H9 (cell line): Measurements from ENCODE around the gene MAGI1. TPM values are rescaled to one million over a fixed set of nuclear protein-coding genes. Genes with fewer than 3 reads are reported as not detected.

Experiments
- DNase-seq: peaks from one replicate; pipeline ENCODE4 v3.0.0-alpha.2; 2017
- H2AFZ ChIP-seq: one replicate; pipeline ENCODE4 v1.6.1; 2013; ENCODE audit warnings: mild to moderate bottlenecking, low read length, control low read depth, moderate library complexity
- H2AK5ac ChIP-seq: 2 replicates; pipeline ENCODE4 v1.6.1; 2013; ENCODE audit warnings: low read length, control low read depth, mixed read lengths; ENCODE audit not compliant: insufficient read length
- H2BK120ac ChIP-seq: one replicate; pipeline ENCODE4 v1.6.1; 2013; ENCODE audit warnings: low read depth, mild to moderate bottlenecking, low read length, control low read depth, inconsistent platforms; ENCODE audit not compliant: poor library complexity, severe bottlenecking
- H2BK12ac ChIP-seq: 2 replicates; pipeline ENCODE4 v1.6.1; 2013; ENCODE audit warnings: low read length, control low read depth, mixed read lengths, low read depth; ENCODE audit not compliant: insufficient read length
- H2BK15ac ChIP-seq: 2 replicates; pipeline ENCODE4 v1.6.1; 2013; ENCODE audit warnings: low read depth, low read length, control low read depth
- H2BK20ac ChIP-seq: one replicate; pipeline ENCODE4 v1.6.1; 2013; ENCODE audit warnings: low read depth, mild to moderate bottlenecking, low read length, control low read depth, inconsistent platforms; ENCODE audit not compliant: poor library complexity, severe bottlenecking
- H2BK5ac ChIP-seq: 2 replicates; pipeline ENCODE4 v1.6.1; 2013; ENCODE audit warnings: low read length, control low read depth, mixed read lengths; ENCODE audit not compliant: insufficient read length
- H3K14ac ChIP-seq: 2 replicates; pipeline ENCODE4 v1.6.1; 2013; ENCODE audit warnings: low read length, control low read depth; ENCODE audit not compliant: insufficient read depth
- H3K18ac ChIP-seq: 2 replicates; pipeline ENCODE4 v1.6.1; 2013; ENCODE audit warnings: low read depth, mild to moderate bottlenecking, mixed read lengths, low read length, control low read depth; ENCODE audit not compliant: insufficient read length
- H3K23ac ChIP-seq: 2 replicates; pipeline ENCODE4 v1.6.1; 2013; ENCODE audit warnings: low read length, control low read depth, mixed read lengths, low read depth; ENCODE audit not compliant: insufficient read length
- H3K23me2 ChIP-seq: 2 replicates; pipeline ENCODE4 v1.6.1; 2013; ENCODE audit warnings: low read depth, mild to moderate bottlenecking, mixed read lengths, low read length, control low read depth; ENCODE audit not compliant: insufficient read length, poor library complexity, severe bottlenecking
- H3K27ac ChIP-seq: 2 replicates; pipeline ENCODE4 v1.5.1; 2013; ENCODE audit warnings: low read length, control low read depth, mixed read lengths, low read depth; ENCODE audit not compliant: insufficient read length
- H3K27me3 ChIP-seq: 2 replicates; pipeline ENCODE4 v1.6.1; 2013; ENCODE audit warnings: low read length, control low read depth, inconsistent platforms; ENCODE audit not compliant: insufficient read depth
- H3K4ac ChIP-seq: 2 replicates; pipeline ENCODE4 v1.6.1; 2013; ENCODE audit warnings: low read depth, mild to moderate bottlenecking, control low read depth, inconsistent platforms, low read length, moderate library complexity
- H3K4me1 ChIP-seq: 2 replicates; pipeline ENCODE4 v1.6.1; 2013; ENCODE audit warnings: low read length, control low read depth, inconsistent platforms; ENCODE audit not compliant: insufficient read depth
- H3K4me2 ChIP-seq: 2 replicates; pipeline ENCODE4 v1.6.1; 2013; ENCODE audit warnings: low read length, control low read depth, mixed read lengths; ENCODE audit not compliant: insufficient read length, insufficient read depth
- H3K56ac ChIP-seq: 2 replicates; pipeline ENCODE4 v1.6.1; 2013; ENCODE audit warnings: low read depth, mild to moderate bottlenecking, mixed read lengths, low read length, control low read depth; ENCODE audit not compliant: insufficient read length
- H3K79me1 ChIP-seq: 2 replicates; pipeline ENCODE4 v1.6.1; 2013; ENCODE audit warnings: low read depth, mild to moderate bottlenecking, moderate library complexity, low read length, control low read depth, inconsistent platforms; ENCODE audit not compliant: insufficient read depth, poor library complexity, severe bottlenecking
- H3K79me2 ChIP-seq: 2 replicates; pipeline ENCODE4 v1.6.1; 2013; ENCODE audit warnings: low read length, control low read depth, inconsistent platforms; ENCODE audit not compliant: insufficient read depth
- H3K9ac ChIP-seq: 2 replicates; pipeline ENCODE4 v1.6.1; 2013; ENCODE audit warnings: low read length, control low read depth, mixed read lengths; ENCODE audit not compliant: insufficient read length; ENCODE audit errors: extremely low read depth
- H3K9me3 ChIP-seq: one replicate; pipeline ENCODE4 v1.6.1; 2013; ENCODE audit warnings: low read depth, low read length, inconsistent platforms; ENCODE audit not compliant: control insufficient read depth
- H3T11ph ChIP-seq: one replicate; pipeline ENCODE4 v1.6.1; 2013; ENCODE audit warnings: mild to moderate bottlenecking, low read length, control low read depth, inconsistent platforms
- H4K20me1 ChIP-seq: one replicate; pipeline ENCODE4 v1.6.1; 2013; ENCODE audit not compliant: control insufficient read depth, insufficient read length, insufficient read depth
- H4K5ac ChIP-seq: 2 replicates; pipeline ENCODE4 v1.6.1; 2013; ENCODE audit warnings: low read depth, mild to moderate bottlenecking, mixed read lengths, low read length, control low read depth; ENCODE audit not compliant: insufficient read length
- H4K8ac ChIP-seq: replicated peaks from 2 replicates; pipeline ENCODE4 v1.6.1; 2013; ENCODE audit warnings: low read length, control low read depth, mixed read lengths, low read depth; ENCODE audit not compliant: insufficient read length
- H4K91ac ChIP-seq: 2 replicates; pipeline ENCODE4 v1.6.1; 2013; ENCODE audit warnings: low read depth, mild to moderate bottlenecking, moderate library complexity, mixed read lengths, low read length, control low read depth; ENCODE audit not compliant: insufficient read length
- H3K27ac Mint-ChIP-seq, 3 experiments: 2 replicates in 2 of 3; 3 replicates in 1 of 3; pipeline ENCODE4 v1.8.0; 2020 to 2021; ENCODE audit warnings: mixed read lengths in 3 of 3, mild to moderate bottlenecking in 1 of 3, moderate library complexity in 1 of 3
- H3K27me3 Mint-ChIP-seq: 2 replicates; pipeline ENCODE4 v1.8.0; 2021; ENCODE audit warnings: low read depth, mild to moderate bottlenecking, moderate library complexity, mixed read lengths
- H3K36me3 Mint-ChIP-seq, 3 experiments: 2 replicates in 2 of 3; 3 replicates in 1 of 3; pipeline ENCODE4 v1.8.0; 2020 to 2021; ENCODE audit warnings: low read depth in 3 of 3, mixed read lengths in 3 of 3; ENCODE audit not compliant: insufficient read depth in 1 of 3
- H3K4me1 Mint-ChIP-seq, 2 experiments: 2 replicates each; pipeline ENCODE4 v1.8.0; 2020; ENCODE audit warnings: mixed read lengths in 2 of 2
- H3K4me3 Mint-ChIP-seq, 2 experiments: 2 replicates in 1 of 2; 3 replicates in 1 of 2; pipeline ENCODE4 v1.8.0; 2020 to 2021; ENCODE audit warnings: mild to moderate bottlenecking in 2 of 2, mixed read lengths in 2 of 2, moderate library complexity in 1 of 2
- H3K9me3 Mint-ChIP-seq, 2 experiments: 2 replicates in 1 of 2; 3 replicates in 1 of 2; pipeline ENCODE4 v1.8.0; 2020; ENCODE audit warnings: mild to moderate bottlenecking in 2 of 2, mixed read lengths in 2 of 2, moderate library complexity in 1 of 2
- WGBS: extraction: QIAGEN DNeasy Blood & Tissue Kit; methylation state at CpG from one replicate; pipeline ENCODE4 v1.1.7; 2013; ENCODE audit warnings: missing lambda C conversion rate, low lambda C conversion rate, mixed read lengths; ENCODE audit not compliant: insufficient read length; ENCODE audit errors: extremely low coverage; 5-methylcytosine and 5-hydroxymethylcytosine counted together
- total RNA-seq: library from RNA; stranded (reverse); gene quantifications from 2 replicates; pipeline ENCODE4 v1.2.1, GENCODE V29; 2021
- TF ChIP-seq, protein P1 (sequence below): fragments of 200-600 bp; sonication (generic); conservative IDR thresholded peaks from 3 replicates; pipeline ENCODE4 v1.8.0; 2021; ENCODE audit warnings: antibody characterized with exemption, mild to moderate bottlenecking

The MAGI1 gene
- total RNA-seq, 1 experiment from 2014 or later = 65.7 TPM

DNA sequence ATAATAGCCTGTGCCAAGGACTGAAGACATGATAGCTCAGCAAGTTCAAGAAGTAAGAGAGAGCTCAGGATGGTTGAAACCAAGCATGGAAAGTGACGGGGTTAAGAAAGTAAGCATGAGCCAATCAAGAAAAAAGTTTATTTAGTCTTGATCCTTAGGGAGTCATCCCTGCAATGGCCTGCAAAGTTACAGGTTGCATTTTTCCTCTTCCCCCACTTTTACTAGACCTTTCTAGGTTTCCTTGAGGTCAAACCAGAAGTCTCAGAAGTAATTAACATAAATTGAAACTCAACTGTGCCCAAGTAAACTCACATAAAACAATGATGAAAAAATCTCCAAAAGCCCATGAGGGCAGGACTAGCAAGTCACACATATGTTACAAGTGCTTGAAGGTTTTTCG is 250.9 kb downstream of the MAGI1 start:
- no peak overlapping the region for H3K18ac ChIP-seq
- no peaks in the 10 kb centered on the region for H3K27me3 Mint-ChIP-seq
- H3K4ac ChIP-seq = no peak overlapping the region
- H3K4me3 Mint-ChIP-seq = no peak overlapping the region
- H3K9me3 ChIP-seq = no peaks in the 10 kb centered on the region
- H3K9me3 Mint-ChIP-seq = no peaks in the 10 kb centered on the region
- no peaks in the 10 kb centered on the region for H3K79me2 ChIP-seq
- H3K56ac ChIP-seq = no peak overlapping the region
- no peak overlapping the region for H4K8ac ChIP-seq
- TF ChIP-seq, protein P1, sequence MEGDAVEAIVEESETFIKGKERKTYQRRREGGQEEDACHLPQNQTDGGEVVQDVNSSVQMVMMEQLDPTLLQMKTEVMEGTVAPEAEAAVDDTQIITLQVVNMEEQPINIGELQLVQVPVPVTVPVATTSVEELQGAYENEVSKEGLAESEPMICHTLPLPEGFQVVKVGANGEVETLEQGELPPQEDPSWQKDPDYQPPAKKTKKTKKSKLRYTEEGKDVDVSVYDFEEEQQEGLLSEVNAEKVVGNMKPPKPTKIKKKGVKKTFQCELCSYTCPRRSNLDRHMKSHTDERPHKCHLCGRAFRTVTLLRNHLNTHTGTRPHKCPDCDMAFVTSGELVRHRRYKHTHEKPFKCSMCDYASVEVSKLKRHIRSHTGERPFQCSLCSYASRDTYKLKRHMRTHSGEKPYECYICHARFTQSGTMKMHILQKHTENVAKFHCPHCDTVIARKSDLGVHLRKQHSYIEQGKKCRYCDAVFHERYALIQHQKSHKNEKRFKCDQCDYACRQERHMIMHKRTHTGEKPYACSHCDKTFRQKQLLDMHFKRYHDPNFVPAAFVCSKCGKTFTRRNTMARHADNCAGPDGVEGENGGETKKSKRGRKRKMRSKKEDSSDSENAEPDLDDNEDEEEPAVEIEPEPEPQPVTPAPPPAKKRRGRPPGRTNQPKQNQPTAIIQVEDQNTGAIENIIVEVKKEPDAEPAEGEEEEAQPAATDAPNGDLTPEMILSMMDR = no peak
- H2BK12ac ChIP-seq = no peak overlapping the region
- H3K23ac ChIP-seq = no peak overlapping the region
- H3K27ac ChIP-seq = no peak overlapping the region
- H2BK15ac ChIP-seq = no peak overlapping the region
- no peak overlapping the region for H2AK5ac ChIP-seq
- H3K4me2 ChIP-seq = no peak overlapping the region
- WGBS = no CpG with 5 or more reads among the region's 2 CpGs
- H3T11ph ChIP-seq = no peak overlapping the region
- no peak overlapping the region for H4K91ac ChIP-seq
- no peaks in the 10 kb centered on the region for H3K79me1 ChIP-seq
- no peaks in the 10 kb centered on the region for H3K23me2 ChIP-seq
- H4K20me1 ChIP-seq = no peaks in the 10 kb centered on the region
- H3K27me3 ChIP-seq = no peaks in the 10 kb centered on the region
- H3K27ac Mint-ChIP-seq = no peak overlapping the region
- no peak overlapping the region for H3K14ac ChIP-seq
- no peaks in the 10 kb centered on the region for H3K4me1 ChIP-seq
- no peak overlapping the region for H2BK20ac ChIP-seq
- no peak overlapping the region for H2BK5ac ChIP-seq
- H2BK120ac ChIP-seq = no peak overlapping the region
- no peak overlapping the region for H3K9ac ChIP-seq
- H2AFZ ChIP-seq = no peak overlapping the region
- H3K36me3 Mint-ChIP-seq = no peaks in the 10 kb centered on the region
- no peak overlapping the region for H4K5ac ChIP-seq
- peaks cover 7 to 12% of the 10 kb centered on the region in 2 experiments; a peak in 2 of 4 replicates for H3K4me1 Mint-ChIP-seq
- no peak for DNase-seq
